GM19025 (cell line): ENCODE results near the gene ADGRG4.
A peak's percentile ranks its signal among the peaks of the same experiment; 100 is the strongest.
"Not testable (repeated sequence)": the region's sequence is repeated elsewhere in the genome, so short reads cannot be mapped to it uniquely, and the experiment has no call there.

Experiments
- ATAC-seq: cut with Tn5 transposase; IDR thresholded peaks from one replicate; pipeline ENCODE4 v1.9.1; 2021; ENCODE audit warnings: mild to moderate bottlenecking, low read depth, moderate library complexity; ENCODE audit not compliant: unreplicated experiment

The ADGRG4 gene, protein sequence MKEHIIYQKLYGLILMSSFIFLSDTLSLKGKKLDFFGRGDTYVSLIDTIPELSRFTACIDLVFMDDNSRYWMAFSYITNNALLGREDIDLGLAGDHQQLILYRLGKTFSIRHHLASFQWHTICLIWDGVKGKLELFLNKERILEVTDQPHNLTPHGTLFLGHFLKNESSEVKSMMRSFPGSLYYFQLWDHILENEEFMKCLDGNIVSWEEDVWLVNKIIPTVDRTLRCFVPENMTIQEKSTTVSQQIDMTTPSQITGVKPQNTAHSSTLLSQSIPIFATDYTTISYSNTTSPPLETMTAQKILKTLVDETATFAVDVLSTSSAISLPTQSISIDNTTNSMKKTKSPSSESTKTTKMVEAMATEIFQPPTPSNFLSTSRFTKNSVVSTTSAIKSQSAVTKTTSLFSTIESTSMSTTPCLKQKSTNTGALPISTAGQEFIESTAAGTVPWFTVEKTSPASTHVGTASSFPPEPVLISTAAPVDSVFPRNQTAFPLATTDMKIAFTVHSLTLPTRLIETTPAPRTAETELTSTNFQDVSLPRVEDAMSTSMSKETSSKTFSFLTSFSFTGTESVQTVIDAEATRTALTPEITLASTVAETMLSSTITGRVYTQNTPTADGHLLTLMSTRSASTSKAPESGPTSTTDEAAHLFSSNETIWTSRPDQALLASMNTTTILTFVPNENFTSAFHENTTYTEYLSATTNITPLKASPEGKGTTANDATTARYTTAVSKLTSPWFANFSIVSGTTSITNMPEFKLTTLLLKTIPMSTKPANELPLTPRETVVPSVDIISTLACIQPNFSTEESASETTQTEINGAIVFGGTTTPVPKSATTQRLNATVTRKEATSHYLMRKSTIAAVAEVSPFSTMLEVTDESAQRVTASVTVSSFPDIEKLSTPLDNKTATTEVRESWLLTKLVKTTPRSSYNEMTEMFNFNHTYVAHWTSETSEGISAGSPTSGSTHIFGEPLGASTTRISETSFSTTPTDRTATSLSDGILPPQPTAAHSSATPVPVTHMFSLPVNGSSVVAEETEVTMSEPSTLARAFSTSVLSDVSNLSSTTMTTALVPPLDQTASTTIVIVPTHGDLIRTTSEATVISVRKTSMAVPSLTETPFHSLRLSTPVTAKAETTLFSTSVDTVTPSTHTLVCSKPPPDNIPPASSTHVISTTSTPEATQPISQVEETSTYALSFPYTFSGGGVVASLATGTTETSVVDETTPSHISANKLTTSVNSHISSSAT (N-terminal part only)

DNA sequence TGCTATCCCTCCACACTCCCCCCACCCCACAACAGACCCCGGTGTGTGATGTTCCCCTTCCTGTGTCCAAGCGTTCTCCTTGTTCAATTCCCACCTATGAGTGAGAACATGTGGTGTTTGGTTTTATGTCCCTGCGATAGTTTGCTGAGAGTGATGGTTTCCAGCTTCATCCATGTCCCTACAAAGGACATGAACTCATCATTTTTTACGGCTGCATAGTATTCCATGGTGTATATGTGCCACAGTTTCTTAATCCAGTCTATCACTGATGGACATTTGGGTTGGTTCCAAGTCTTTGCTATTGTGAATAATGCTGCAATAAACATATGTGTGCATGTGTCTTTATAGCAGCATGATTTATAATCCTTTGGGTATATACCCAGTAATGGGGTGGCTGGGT is at the start of gene ADGRG4:
Gene ADGRG4 (plus strand): TSS at position 243 of the 400 bp plus-strand sequence. CDS start 7,815 bp downstream, outside the sequence.
- not testable (repeated sequence) for ATAC-seq

DNA sequence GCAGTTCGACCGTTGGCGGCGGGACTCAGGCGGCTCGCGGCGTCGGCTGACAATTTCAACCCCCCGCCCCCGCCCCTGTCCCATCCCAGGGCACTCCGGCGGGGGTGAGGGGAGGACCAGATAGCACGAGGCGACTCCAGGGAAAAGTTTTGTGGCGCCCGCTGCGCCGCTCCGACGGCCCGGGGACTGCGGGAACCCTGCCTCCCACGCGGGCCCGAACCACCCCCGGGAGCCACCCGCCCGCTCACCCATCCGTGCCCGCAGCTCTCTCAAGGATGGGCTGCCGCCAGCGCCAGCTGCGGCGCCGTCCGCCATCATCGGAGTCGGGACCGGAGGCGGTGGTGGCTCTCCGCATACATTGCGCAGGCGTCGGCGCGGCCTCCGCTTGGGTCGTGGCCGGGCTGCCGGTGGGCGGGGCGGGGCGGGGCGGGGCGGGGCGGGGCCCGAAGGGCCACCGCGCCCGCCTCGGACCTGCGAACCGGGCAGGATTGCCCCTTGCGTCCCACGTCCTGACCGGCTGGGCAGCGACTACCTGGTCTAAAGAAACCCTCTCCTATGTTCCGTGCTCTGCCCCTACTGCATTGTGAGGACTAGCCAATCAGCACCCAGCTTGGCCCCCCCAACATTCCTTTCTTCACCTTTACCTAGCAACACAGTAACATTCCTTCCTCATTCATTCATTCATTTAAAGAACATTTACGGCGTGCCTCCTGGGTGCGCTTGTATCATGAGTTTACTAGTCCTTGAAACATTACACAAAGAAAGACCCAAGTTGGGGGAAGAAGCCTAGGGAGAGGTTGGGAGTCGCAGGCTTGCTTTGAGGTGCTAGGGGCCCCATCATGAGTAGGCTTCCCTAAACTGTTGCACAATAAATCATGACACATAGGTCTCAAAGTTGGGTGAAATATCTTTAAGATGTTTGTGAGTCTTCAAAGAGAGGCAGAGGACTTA is 49.4 kb upstream of the ADGRG4 start, which contains the start of gene MAP7D3:
Gene MAP7D3 (minus strand): TSS at position 360 of the 951 bp plus-strand sequence. CDS start 42 bp downstream, at position 318.
- ATAC-seq, result peak; percentile 86

DNA sequence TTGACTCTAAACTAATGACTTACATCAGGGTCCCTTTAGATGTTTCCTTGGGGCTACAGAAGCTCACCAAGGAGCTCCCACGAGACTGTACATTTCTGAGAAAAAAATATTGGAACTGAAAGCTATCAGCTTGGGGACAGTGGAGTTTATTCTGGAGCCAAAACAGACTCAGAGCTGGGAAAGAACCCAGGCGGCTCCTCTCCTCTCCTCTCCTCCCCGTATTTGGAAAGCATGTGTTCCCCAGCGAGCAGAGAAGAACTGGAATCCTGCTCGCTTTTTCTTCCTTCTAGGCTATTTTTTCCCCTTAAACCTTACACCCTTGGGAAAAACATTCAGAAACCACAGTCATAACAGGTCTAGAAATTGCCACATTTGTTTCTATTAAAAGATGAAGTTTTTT is 45.2 kb upstream of the ADGRG4 start:
- ATAC-seq, result no peak

DNA sequence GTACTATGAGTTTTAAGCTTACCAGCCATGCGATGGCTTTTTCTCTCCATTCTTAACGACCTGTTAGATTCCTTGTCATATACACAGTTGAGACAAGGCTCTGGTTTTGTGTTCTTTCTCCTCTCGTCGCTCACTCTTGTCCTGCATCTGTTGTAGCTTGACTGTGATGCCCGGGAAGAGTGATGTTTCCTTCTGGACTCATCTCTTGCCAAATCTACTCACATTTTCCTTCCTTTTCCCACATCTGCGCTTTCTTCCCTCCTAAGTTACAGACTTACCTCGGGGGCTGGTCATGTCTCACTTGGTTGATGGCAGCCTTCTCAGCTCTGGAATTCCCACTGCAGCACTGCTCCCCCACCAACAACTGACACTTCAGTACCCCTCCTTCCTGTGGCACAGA is 44.7 kb upstream of the ADGRG4 start:
- no peak for ATAC-seq

DNA sequence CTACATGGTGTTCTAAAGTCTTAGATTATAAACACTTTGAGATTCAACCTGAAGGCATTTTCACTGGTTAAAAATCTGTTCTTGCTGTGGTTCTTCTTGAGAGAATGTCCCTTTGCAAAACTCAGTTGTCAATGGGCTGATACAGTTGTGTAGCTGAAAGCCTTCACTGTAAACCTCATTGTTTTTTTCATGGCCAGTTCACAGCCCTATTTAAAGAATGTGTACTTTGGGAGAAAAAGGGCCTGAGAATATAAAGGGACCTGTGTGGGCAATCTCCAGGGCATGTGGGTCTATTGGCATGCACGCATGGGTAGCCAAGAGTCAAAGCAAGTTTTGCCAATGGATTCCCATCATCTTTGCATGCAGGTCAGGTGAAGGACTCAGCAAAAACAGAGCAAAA is 41.8 kb upstream of the ADGRG4 start:
- ATAC-seq, result no peak

DNA sequence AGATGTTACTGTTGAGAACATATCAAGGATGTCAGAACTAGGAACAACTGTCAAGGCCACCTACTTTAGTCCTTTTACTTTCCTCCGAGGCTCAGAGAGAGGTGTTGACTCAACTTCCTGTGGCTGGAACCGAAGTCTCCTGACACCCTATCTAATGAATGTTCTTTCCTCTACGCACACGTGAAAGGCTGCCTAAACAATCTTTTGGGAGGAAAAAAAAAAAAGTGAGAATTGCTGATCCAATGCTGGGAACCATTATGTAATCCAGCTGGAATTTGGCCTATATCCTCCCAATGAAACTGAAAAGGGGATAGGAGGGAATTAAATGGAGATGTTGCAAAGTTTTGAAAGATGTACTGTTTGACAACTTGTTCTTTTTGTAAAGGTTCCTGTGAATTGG is 41.2 kb upstream of the ADGRG4 start:
- ATAC-seq, result no peak

DNA sequence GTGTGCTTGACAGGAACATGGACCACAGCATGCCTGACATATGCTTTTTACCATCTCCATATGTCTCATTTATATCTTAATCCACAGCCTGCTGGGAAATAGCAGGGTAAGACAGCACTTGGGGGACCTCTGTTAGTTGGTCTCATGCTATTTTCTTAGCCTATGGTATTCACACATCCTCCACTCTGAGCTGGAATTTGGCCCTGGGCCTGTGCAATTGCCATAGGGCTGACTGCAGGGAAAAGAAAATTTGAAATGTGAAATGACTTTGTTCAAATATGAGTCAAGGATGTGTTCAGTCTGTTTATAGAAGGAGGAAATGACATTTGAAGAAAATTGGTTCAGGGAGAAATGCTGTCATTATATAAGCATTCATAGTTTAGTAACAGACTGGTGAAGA is 40.0 kb upstream of the ADGRG4 start:
- ATAC-seq, result no peak

DNA sequence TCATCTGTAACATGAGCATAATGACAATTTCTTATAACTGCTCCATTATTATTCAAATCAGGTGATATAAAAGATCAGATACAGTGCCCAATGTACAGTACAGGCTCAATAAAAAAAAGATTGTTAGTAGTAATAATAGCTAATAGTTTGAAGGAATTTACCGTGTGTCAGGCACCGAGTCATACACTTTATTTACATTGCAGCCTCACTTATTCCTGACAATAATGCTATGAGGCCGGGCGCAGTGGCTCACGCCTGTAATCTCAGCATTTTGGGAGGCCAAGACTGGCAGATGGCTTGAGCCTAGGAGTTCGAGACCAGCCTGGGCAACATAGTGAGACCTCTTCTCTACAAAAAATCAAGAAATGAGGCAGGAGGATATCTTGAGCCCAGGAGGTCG is 39.4 kb upstream of the ADGRG4 start:
- ATAC-seq, result no peak

DNA sequence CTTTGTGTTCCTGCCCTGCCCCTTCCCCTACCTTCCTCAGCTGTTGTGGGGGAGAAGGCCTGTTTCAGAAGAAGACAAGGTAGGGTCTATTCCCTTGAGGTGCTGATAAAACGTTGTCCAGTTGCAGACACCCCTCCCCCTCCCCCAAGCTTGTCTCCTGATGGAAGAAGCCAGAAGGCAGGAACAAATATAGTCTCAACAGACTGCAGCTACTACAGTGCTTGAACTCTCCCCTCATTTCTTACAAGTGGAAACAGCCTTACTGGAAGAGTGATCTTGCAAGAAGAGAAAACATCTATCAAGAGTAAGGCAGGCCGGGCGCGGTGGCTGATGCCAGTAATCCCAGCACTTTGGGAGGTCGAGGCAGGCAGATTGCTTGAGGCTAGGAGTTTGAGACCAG is 38.5 kb upstream of the ADGRG4 start:
- ATAC-seq, result no peak

DNA sequence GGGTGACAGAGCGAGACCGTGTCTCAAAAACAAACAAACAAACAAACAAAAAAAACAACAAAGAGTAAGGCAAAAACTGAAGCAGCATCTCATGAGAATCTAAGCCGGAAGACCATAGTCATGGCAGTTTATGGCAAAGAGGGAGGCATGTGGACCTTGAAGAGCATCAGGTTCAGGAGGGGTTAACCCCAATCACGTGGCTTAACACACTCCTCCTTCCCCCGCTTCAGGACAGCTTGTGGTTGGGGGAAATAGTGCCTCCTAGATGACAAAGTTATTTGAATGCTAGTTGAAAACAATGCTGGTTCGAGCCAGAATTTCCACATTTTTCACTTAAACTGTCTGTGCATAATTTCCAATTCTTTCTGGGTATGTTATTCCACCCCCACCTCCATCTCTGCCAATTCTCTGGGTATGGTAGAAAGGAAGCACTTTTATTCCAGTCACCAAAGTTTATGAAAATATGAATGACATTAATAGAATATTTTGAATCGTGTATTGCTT is 37.9 kb upstream of the ADGRG4 start:
- no peak for ATAC-seq

DNA sequence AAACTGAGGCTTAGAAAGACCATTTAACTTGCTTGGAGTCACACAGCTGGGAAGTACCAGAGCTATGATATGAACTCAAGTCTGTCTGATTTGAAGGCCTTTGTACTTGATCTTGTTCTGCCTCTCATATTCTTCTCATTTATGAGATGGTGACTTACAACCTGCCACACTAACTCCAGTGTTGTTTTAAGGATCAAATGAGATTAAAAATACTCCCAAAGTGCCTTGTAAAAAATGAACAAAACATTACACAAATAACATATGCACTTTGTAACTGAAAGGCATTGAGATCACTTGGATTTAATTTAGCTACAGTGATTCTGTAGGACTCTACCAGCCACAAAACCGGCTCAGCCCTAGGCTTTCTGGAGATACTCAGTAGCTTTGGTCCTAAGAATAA is 33.9 kb upstream of the ADGRG4 start:
- no peak for ATAC-seq

DNA sequence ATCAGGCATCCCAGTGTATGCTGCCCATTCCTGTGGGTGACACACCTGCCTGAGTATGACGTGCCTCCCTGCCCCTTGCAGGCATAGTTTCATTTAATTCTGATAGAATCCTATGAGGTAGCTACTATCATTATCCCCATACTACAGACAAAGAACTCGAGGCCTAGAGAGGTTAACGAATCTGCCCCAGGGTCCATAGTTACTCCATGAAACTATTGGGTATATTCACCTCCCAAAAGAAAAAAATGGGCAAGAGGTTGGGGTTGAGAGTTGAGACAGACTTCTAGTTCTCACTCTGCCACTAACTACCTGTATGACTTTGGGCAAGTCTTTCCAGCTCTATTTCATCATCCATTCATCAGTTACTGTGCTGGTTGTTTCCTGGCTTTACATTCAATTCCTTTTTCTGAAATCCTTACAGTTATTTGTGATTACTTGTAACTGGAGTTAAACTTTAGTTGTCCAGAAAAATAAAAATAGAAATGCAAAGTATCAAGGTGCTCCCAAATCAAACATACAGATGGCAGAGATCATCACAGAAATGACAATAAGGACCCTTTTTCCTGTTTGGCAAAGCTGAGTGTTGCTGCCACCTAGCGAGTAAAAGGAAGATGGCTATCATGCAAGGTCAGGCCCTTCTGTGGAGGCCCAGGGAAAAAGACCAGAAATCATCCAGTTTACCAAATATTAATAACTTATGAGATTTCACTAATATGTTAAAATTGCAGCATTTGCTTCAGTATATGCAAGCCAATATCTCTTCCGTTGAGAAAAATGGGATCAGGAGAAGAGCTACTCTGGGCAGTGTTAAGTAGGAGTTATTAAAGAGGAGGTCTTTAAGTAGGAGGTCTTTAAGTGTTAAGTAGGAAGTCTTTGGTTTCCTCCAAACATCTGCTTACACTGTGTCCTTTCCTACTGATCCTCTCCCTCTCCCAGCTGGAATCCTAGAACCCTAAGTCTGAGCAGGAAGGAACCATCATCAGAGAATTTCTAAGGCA is 32.4 kb upstream of the ADGRG4 start:
- peak; percentile 68 for ATAC-seq

DNA sequence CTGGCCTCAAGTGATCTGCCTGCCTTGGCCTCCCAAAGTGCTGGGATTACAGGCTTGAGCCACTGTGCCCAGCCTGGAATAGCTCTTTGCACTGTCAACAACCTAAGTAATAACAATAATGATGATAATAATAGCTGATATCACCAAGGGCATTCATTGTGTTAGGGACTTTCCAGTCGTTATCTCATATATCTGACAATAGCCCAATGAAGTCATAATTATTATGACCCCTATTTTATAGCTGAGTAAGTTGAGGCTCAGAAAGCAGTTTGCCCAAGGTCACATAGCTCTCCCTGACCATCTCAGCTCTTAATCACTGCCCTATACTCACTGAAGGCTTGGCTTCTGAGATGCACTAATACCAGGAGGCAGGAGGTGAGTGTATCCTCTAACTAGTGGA is 30.8 kb upstream of the ADGRG4 start:
- ATAC-seq, result no peak

DNA sequence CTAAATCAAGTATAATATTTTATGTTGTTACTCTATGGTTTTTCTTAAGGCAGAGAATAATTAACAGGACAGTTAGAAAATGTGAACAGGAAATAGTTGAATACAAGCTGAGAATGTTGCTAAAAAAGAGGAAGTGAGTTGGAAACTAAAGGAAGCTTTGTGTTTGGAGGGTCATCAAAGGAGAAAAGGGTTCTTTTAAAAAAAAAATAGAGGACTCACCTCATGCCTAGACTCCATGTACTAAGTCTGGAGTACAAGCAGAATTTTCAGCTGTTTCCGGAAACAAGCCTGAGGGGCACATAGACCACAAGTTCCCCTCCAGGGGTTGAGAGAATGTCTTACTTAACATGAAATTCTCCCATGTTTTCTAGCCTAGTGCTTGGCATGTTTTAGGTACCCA is 29.5 kb upstream of the ADGRG4 start:
- ATAC-seq, result no peak

DNA sequence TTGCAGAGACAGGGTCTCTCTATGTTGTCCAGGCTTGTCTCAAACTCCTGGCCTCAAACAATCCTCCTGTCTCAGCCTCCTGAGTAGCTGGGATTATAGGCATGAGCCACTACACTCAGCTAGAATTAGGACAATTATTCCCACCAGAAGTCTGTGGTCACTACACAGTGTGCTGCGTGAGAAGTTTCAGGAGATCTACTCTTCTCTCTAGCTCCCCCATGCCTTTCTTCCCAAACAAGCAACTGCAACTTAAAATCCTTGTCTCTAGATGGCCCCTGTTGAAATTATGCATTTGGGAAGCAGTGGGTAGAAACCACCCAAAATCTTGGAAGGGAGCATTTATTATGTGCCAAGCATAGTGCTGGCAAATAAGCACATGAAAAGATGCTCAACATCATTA is 28.4 kb upstream of the ADGRG4 start:
- ATAC-seq, result no peak

DNA sequence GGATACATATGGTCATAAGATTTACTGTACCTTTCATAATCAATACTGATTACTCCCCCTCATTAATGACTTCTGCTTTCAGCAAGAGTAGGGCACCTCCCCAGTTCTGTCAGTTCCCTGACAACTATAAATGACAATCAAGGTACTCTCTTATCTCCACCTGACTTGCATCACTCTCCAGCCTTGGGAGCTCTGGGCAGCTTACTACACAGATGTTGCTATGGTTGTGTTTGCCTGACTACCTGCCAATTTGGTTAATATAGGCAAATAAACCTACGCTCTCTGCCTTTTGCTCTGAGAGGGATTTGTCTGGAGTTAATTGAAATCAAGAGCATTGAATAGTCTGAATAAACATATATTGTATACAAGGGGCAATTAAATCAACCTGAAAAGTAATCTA is 26.8 kb upstream of the ADGRG4 start:
- ATAC-seq, result no peak

DNA sequence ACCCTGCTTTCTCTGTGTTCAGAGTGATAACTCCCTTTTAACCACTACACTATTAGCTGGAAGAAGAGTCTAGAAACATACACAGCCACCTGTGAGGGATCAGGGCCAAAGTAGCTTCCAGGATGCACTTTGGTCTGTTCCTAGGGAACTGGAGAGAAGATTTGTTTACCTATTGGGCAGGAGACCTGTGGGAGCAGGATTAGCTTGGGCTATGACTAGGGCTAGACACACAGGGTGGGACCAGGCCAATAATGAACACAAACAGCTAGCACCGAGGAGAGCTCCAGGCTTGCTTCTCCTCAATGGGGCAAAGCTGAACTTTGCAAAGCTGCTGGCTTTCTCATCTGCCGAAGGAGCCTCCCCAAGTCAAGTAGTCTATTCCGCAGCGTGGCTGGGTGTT is 25.2 kb upstream of the ADGRG4 start:
- no peak for ATAC-seq

DNA sequence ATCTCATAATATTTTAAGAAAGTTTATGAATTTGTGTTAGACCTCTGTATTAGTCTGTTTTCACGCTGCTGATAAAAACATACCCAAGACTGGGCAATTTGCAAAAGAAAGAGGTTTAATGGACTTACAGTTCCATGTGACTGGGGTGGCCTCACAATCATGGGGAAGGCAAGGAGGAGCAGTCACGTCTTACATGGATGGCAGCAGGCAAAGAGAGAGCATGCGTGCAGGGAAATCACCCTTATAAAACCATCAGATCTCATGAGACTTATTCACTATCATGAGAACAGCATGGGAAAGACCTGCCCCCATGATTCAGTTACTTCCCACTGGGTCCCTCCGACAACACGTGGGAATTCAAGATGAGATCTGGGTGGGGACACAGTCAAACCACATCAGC is 14.4 kb upstream of the ADGRG4 start:
- ATAC-seq, result not testable (repeated sequence)
